Measurements from ENCODE around the gene USP24.

GRCh38 chr1:55117941-55118340 lies 97.2 kb downstream of the USP24 start:
- TF ChIP-seq CTCF (IDR thresholded peaks at IDR 0.05) (no peak), POLR2A (IDR thresholded peaks at IDR 0.05) (no peak)
